Subcutaneous adipose tissue (tissue), 4 donors: ENCODE measurements around the gene C19orf25. TPM values are rescaled to one million over a fixed set of nuclear protein-coding genes. Genes with fewer than 3 reads are reported as not detected.

Experiments
- total RNA-seq, 4 donors: library from RNA; depleted of rRNA; stranded (reverse); fragments of >200 nt; gene quantifications; one replicate each; pipeline ENCODE4 v1.1.0, GENCODE V29; 2016
- TF ChIP-seq, protein P1 (sequence below): fragments of 450-650 bp; IDR thresholded peaks from one replicate; pipeline ENCODE4 v1.5.1; 2016; ENCODE audit warnings: low read depth, mild to moderate bottlenecking, control low read depth, antibody characterized with exemption, moderate library complexity

The C19orf25 gene
- total RNA-seq, 4 donors from 2014 or later = 2.9 to 29.4 (median 19.5) TPM

GRCh38 chr19:1510807-1511206, 31.8 kb upstream of the C19orf25 start:
- TF ChIP-seq, protein P1, sequence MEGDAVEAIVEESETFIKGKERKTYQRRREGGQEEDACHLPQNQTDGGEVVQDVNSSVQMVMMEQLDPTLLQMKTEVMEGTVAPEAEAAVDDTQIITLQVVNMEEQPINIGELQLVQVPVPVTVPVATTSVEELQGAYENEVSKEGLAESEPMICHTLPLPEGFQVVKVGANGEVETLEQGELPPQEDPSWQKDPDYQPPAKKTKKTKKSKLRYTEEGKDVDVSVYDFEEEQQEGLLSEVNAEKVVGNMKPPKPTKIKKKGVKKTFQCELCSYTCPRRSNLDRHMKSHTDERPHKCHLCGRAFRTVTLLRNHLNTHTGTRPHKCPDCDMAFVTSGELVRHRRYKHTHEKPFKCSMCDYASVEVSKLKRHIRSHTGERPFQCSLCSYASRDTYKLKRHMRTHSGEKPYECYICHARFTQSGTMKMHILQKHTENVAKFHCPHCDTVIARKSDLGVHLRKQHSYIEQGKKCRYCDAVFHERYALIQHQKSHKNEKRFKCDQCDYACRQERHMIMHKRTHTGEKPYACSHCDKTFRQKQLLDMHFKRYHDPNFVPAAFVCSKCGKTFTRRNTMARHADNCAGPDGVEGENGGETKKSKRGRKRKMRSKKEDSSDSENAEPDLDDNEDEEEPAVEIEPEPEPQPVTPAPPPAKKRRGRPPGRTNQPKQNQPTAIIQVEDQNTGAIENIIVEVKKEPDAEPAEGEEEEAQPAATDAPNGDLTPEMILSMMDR = no peak

DNA sequence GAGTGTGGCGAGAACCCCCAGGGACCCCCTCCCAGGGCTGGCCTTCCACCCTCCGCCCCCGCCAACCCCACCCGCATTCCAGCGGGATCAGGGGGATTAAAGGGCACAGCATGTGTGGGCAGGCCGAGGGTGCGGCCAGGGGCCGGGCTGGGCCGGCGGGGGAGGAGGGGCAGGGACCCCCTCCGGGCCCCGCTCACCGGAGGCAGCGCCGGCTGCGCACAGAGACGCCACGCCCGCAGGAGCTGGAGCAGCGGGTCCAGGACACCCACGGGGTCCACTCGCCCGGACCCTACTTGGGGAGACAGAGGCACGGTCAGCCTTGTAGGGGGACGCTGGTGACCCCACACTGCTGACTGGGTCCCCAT, 31.4 kb upstream of the C19orf25 start:
- TF ChIP-seq, protein P1 = no peak

- TF ChIP-seq, protein P1 = no peak
These were observed 30.8 kb upstream of the C19orf25 start for GRCh38 chr19:1509602-1510441.

DNA sequence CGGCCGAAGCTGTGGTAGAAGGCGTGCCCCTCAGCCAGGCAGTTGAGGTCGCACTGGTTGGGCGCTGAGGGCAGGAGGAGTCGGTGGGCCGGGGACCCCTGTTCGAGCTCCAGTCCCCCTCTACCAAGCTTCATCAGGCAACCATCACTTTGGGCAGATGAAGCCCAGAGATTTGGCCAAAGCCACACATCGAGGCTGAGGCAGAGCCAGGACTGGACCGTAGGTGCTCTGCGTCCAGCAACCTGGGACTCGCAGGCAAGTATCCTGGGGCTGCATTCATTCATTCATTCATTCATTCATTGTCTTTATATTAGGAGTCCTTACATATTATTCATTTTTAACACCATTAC, 29.5 kb upstream of the C19orf25 start:
- TF ChIP-seq, protein P1 = no peak

GRCh38 chr19:1507763-1508506, 28.9 kb upstream of the C19orf25 start:
- TF ChIP-seq, protein P1 = no peak

- TF ChIP-seq, protein P1 = no peak
These were observed 28.2 kb upstream of the C19orf25 start for GRCh38 chr19:1507192-1507660.
